Measurements from ENCODE around the gene IGSF9.

GRCh38 chr1:159970932-159971342, 25.5 kb upstream of the IGSF9 start:
- TF ChIP-seq EZH2phosphoT487 (IDR thresholded peaks at IDR 0.05; ENCODE audit: borderline replicate concordance, low read length) (no peak), EZH2 (IDR thresholded peaks at IDR 0.05; ENCODE audit: low read length, unreplicated experiment) (no peak)

Measured in PC-3 (cell line).